T-helper 9 cell (primary cell): ENCODE data around the gene BBS2.

Source experiments
- DNase-seq: peaks from one replicate; pipeline ENCODE4 v3.0.0-alpha.2; 2020

The BBS2 gene

DNA sequence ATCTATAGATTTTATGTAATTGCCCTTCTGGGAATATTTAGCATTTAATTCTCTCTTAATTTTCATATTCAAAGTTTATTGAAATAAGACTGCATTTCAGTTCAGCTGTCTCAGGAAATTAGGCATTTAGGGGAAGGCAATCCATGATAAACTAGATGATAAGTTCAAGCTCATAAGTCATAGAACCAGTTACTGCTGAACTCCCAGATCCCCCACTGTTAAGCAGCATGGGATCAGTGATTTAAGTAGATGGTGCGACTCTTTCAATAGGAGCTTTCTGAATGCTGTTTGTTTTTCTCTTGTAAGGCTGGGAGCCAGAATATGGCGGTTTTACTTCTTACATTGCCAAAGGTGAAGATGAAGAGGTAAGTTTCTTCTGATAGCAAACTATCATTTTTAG, 44.6 kb downstream of the BBS2 start:
- DNase-seq = no peak

DNA sequence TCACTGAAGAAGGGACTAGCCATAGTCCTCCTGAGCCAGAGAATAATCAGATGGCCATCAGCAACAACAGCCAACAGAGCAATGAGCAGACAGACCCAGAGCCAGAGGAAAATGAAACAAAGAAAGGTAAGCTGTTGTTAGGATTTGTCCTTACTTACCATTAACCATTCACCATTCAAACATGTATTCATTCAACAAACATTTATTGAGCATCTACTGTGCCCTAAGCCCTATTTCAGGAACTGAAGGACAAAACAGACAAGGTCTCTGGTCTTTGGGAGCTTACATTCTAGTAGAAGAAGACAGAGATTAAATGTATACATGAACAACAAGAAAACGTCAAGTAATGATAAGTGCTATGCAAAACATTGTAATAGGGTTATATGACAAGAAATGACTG, 49.2 kb downstream of the BBS2 start:
- no peak for DNase-seq

DNA sequence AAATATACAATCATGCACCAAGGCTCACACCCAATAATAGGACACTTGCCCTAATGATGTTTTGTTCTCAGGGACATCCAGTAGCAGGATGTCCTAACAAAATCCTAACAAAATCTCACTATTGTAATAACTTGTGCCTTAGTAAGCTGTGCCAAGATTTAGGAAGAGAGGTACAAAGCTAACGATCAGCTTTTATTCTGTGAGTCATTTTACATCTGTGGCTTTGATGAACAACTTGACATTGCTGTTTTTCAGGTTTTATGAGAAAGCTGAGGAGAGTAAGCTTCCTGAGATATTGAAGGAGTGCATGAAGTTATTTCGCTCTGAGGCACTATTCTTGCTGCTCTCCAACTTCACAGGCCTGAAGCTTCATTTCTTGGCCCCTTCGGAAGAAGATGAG, 49.6 kb downstream of the BBS2 start:
- DNase-seq = no peak

DNA sequence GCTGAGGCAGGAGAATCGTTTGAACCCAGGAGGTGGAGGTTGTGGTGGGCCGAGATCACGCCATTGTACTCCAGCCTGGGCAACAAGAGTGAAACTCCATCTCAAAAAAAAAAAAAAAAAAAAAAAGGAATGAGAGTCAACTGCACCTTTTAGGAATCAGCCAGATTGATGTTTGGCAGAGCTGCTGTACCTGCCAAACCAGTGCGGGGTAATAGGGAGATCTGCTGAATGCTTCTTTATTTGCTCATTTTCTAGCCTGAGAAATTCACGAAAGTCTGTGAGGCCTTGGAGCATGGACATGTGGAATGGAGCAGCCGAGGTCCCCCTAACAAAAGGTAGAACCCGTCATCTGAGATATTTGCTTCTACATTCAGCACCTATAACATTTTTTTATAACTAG, 50.1 kb downstream of the BBS2 start:
- no peak for DNase-seq

DNA sequence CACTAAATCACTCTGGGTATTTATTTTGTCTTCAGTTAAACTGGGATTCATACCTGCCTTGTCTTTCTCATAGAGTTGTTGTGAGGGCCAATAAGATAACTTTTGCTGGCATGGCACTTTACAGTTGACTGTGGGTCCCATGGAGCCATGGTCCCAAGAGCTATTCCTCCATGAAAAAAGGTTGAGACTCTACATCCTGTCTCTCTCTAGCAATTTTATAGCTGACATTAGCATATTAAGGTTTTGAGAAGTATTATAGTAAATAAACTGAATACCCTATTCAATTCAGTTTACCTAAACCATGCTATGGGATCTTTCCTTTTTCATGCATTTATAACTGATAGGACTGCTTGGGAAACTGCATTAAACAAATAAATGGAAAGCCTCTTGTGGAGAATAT, 51.0 kb downstream of the BBS2 start:
- DNase-seq = no peak

DNA sequence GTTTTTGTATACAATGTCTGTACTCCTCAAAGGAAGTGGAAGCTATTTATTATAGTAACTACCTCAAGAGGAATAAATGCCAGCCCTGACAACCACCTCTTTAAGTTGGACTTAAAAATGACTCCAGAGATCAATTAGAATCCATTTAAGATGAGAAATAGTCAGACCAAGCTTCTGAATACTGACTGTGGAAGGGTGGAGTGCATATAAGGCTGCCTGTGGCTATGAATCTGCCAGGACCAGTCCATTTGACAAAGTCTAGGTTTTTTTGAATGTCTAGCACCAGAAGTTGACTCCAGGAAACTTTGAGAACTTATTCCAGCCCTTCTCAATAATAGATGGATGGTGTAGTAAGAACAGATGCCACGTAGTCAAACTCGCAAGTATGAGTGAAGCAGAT, 53.5 kb downstream of the BBS2 start:
- no peak for DNase-seq

DNA sequence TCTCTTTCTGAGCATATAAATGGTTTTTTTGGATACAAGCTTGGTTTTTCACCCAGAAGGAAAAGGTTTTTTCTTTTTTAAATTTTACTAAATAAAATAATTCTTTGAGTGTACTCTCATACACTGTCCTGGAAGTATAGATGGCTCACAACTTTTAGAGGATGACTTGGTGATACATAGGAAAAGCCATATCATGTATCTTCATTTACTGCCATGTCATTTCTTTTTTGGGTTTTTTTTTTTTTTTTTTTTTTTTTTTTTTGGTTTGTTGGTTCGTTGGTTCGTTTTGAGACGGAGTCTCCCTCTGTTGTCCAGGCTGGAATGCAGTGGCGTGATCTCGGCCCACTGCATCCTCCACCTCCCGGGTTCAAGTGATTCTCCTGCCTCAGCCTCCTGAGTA, 56.7 kb downstream of the BBS2 start:
- no peak for DNase-seq

DNA sequence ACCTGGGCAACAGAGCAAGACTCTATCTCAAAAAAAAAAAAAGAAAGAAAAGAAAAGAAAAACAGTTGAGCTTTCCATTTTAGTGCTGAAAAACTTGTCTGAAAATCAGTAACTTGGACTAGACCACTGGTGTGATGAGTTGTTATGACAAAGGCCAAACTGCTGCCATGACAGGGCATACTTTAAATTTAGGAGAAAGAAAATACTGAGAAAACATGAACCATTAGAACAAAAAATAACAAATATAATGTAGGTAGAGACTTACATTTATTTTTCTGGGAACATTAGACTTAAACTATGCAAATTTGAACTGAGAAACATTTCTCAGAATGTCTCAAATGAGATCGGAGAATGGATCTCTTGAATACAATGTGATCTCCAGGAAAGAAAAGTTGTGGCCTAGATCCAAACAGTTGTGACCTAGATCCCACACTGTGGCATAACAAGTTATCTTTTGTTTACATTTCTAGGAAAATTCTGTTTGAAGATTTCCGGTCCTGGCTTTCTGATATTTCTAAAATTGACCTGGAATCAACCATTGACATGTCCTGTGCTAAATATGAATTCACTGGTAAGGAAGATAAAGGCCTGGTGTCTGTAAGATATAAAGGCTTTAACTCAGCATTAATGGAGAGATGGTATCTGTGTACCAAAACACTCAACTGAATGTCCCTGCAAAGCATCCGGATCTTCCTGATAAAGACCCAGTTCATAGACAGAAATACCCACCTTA, 57.6 kb downstream of the BBS2 start:
- no peak for DNase-seq

DNA sequence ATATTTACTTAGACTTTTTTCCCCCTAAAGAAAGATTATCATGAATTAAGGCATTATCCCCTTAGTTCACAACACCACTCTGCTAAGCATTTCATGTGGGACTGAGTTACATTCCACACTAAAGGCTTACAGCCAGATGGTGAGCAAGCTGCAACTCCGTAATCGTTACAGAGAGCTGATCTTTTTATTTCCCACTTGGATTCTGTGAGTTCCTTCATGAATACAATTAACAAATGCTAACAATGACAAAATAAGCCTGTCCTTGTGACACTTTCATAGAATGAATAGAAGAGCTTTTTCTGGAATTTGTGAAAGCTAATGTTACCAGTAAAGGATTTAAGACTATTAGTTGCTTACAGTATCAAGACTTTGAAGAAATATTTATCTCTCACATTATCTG, 59.7 kb downstream of the BBS2 start:
- DNase-seq = no peak

DNA sequence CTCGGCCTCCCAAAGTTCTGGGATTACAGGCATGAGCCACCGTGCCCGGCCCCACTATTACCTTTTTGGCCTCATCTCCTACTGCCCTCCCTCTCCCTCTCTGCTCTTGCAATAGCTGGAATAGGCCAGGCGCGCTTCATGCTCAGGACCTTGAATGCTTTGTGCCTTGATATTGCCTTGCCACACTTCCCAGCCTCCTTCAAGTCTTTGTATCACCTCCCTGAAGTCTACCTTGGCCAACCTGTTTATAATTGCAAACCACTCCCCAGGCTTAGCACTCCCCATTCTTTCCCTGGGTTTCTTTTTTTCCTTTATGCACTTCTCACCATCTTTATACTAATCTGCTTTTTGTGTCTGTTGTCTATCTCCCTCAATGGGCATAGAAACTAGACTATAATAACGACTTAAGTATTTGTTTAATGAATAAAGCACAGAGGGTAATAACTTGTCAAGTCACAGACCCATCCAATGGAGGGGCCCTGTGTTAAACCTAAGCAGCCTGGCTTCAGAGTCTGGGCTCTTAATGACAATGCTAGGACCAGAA, 61.8 kb downstream of the BBS2 start:
- DNase-seq = no peak

DNA sequence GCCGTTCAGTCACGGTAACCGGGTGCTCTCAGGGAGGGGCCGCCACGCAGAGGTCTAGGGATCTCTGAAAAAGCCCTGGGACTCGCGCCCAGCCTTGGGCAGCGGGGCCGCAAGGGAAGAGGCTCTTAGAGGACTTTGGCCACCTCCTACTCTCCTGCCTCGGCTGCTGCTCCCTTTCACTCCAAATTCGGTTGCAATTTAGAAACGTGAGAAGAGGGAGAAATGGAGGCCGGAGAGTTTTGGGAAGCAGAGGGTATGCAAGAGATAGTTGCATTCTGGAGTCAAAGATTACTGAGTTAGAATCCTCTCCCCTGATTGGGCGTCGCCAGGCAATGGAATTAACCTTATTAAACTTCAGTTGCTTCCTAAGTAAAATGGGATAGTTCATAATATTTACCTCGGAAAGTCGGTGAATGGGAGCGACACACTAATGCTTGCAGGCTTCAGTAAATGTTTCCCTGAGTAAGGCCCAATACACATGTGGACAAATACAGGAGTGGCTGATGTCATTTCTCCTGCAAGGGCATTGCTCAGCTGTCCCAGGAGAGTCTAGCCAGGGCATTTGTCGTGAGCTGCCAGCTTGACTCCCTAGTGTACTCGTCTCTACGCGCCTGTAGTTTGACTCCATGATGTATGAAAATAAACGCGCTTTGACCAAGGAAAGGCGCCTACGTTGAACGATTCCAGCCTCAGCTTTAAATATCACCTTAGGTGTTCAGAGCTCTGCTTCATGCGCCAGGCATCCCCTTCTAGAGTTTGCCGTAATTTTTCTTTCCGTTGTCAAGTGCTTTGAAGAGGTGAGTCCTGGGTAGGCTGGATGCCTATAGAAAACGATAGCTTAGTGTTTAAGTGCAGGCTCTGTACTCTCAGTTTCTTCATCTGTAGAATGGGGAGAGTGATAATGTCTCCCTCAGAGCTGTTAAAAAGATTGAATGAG, 67.8 kb downstream of the BBS2 start:
- DNase-seq = no peak

DNA sequence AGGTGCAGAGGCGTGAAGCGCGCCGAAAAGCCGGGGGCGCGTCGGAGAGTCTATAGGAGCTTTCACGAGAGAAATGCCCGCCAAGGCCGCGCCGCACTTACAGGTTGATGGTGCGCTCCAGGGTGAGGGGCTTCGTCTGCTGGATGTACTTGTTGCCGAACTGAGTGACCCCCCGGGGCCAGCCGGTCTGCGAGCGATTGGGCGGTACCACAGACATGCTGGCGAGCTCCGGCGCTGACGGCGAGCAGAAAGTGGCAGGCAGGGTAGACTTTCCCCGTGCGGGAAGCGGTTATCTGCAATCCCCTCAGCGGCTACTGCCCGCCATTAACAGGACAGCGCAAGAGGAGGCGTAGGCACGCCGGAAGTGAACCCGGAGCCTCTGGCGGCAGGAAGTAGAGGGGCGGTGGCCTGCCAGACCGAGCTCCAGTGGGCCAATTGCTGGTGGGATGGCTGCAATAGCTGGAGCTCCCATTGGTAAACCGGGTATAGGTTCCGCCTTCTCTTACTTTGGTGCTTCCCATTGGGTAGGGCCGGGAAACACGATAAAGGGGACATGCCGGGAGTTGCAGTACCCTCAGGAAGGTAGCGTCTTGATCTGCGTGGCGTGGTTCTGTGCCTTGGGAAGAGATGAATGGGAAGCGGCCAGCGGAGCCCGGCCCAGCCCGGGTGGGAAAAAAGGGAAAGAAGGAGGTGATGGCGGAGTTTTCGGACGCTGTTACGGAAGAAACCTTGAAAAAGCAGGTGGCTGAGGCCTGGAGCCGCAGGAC, 68.7 kb downstream of the BBS2 start, which contains the start of the genes NUDT21 and OGFOD1:
Gene NUDT21, minus strand, starts transcription at position 347 of the 767 bp plus-strand sequence. Its CDS starts 130 bp downstream, at position 217.
Gene OGFOD1, plus strand, starts transcription at position 569 of the 767 bp plus-strand sequence. Its CDS starts 59 bp downstream, at position 628.
- peak; percentile 81 for DNase-seq

DNA sequence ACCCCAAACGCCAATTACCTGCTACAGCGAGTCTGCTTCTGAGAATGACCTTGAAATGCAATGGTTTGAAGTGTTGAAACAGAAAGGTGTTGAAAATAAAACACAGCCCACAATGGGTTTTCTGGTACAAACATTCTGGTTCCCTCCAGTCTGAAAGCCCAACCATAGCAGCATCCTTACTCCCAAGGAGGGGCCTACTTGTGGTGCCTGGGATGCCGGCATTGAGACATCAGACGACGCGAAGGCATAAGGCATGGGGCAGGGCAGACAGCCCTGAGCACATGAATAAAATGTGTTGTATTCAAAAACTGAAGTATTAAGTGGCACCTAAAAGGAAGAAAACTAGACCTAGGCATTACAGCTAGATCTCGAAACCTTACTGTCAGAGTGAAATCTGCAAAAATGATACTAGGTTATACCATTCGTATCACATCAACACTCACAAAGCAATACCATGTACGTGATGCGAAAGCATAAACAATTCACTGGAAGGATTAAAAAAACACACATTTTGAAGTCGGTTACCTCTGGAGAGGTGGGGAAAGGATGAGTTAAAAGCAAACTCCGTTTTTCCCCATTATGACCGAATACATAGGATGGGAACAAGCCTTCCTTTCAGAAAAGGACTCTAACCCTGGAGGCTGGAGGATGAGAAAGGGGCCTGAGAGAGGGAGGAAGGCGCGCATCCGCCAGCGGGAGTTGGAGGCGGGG, 69.4 kb downstream of the BBS2 start:
- DNase-seq = no peak

DNA sequence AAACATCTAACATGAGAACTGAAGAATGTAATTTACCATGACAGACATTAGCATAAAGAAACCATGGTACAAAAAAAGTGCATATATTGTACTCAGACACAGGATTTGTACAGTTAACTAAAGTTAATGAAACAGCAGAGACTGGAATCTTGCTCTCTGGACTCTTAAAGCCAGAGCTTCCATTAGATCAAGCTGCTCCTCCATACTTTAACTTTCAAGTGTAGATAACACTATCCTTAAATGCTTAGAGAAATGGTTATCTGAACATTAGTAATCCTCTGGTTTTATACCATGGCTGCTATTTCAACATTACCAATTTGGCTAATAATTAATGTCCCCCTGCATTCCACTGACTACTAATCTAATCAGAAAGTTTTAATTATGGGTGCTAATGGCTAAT, 71.8 kb downstream of the BBS2 start:
- no peak for DNase-seq

DNA sequence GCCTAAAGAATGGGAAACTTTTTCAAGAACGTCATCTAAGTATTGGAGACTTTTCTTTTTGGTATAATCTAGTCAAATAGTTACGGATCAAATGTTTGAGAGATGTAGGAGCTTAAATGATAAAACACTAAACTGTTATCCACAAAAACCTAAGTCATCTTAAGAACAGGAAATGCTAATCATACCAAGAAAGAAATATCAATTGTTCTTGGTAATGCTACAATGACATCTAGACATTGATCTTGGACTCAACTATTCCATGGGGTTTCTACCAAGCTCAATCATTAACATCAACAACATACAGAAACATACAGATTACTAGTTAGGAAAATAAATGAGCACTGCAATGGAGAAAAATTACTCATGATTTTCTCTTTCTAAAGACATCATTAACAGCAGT, 72.5 kb downstream of the BBS2 start:
- no peak for DNase-seq

DNA sequence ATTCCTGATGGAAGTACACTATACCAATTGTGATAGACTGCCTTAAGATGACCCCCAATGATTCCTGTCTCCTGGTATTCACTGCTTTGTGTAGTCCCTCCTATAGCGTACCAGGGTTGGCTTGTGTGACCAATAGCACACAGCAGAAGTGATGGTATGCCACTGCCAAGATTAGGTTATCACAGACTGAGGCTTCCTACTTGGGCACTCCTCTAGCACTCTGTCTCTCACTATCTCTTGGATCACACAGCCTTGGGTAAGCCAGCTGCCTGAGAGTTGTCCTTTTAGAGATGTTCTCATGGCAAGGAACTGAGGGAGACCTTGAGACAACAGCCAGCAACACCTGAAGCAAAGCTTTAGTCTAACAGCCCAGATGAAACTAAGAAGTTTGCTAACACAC, 81.8 kb downstream of the BBS2 start:
- DNase-seq = no peak

DNA sequence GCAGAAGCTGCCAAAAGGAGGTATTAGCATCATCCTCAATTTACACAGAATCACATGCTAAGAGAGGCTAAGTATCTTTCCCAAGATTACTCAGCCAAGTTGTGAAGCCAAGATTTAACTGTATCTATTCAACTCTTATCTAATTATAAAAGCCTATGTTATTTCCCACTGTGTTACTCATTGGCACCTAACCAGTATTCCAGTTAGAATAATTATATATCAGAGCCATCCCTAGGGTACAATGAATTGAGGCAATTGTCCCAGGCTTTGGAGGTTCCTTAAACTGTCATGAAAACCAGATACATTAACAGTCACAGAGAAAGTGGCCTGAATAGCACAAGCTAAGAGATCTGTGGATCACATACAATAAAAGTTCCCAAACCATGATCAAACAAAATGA, 83.6 kb downstream of the BBS2 start:
- no peak for DNase-seq
